ENCODE measurements around the gene NPTX1. TPM values are rescaled to one million over a fixed set of nuclear protein-coding genes. Genes with fewer than 3 reads are reported as not detected.

Gene NPTX1
- total RNA-seq, 2 experiments from 2014 or later: 1.2 to 1.4 TPM

- ChIA-PET CTCF (no interaction called here), POLR2A (no interaction called here)
- H3K27me3 Mint-ChIP-seq: peaks cover 6% of the 10 kb centered on the region
- H3K36me3 Mint-ChIP-seq: no peaks in the 10 kb centered on the region
- no peak overlapping the region for H3K4me3 Mint-ChIP-seq
- H3K9me3 Mint-ChIP-seq: no peaks in the 10 kb centered on the region
- no peak overlapping the region for H3K27ac Mint-ChIP-seq
- H3K4me1 Mint-ChIP-seq (ENCODE audit: low read depth): no peaks in the 10 kb centered on the region
- no peak for DNase-seq
- intact Hi-C loops (cut with micrococcal nuclease): no loop called here
These were observed 32.9 kb downstream of the NPTX1 start for GRCh38 chr17:80443498-80443897.

- Mint-ChIP-seq H3K9me3 (no peaks in the 10 kb centered on the region), H3K4me1 (ENCODE audit: low read depth) (no peaks in the 10 kb centered on the region), H3K36me3 (no peaks in the 10 kb centered on the region), H3K27me3 (peaks cover 6% of the 10 kb centered on the region), H3K4me3 (no peak overlapping the region), H3K27ac (no peak overlapping the region)
- no peak for DNase-seq
- ChIA-PET CTCF (interaction anchor here (1.0 kb wide), 1 partner anchor 133 kb away, joined by 3 read pairs; no protein-coding TSS in a partner anchor), POLR2A (no interaction called here)
- intact Hi-C loops (cut with micrococcal nuclease): no loop called here
These were observed 33.6 kb downstream of the NPTX1 start for GRCh38 chr17:80442764-80443163.

- Mint-ChIP-seq H3K9me3 (no peaks in the 10 kb centered on the region), H3K4me1 (ENCODE audit: low read depth) (no peaks in the 10 kb centered on the region), H3K27me3 (peaks cover 6% of the 10 kb centered on the region), H3K36me3 (no peaks in the 10 kb centered on the region), H3K4me3 (no peak overlapping the region), H3K27ac (no peak overlapping the region)
- DNase-seq: no peak
- ChIA-PET CTCF (interaction anchor here (1.0 kb wide), 1 partner anchor 133 kb away, joined by 3 read pairs; no protein-coding TSS in a partner anchor), POLR2A (no interaction called here)
- intact Hi-C loops (cut with micrococcal nuclease): no loop called here
These were observed 34.1 kb downstream of the NPTX1 start for GRCh38 chr17:80442323-80442659.

GRCh38 chr17:80441598-80442322 is 34.6 kb downstream of the NPTX1 start:
- no peak for DNase-seq
- Mint-ChIP-seq H3K9me3 (no peaks in the 10 kb centered on the region), H3K4me1 (ENCODE audit: low read depth) (no peaks in the 10 kb centered on the region), H3K27me3 (peaks cover 6% of the 10 kb centered on the region), H3K27ac (no peak overlapping the region), H3K4me3 (no peak overlapping the region), H3K36me3 (no peaks in the 10 kb centered on the region)
- CTCF ChIA-PET: interaction anchor here (0.9 kb wide), 1 partner anchor 14 kb away, joined by 3 read pairs; no protein-coding TSS in a partner anchor
- intact Hi-C loops (cut with micrococcal nuclease): no loop called here
- POLR2A ChIA-PET: no interaction called here

GRCh38 chr17:80441133-80441578 is 35.3 kb downstream of the NPTX1 start:
- Mint-ChIP-seq H3K4me3 (no peak overlapping the region), H3K4me1 (ENCODE audit: low read depth) (no peaks in the 10 kb centered on the region), H3K27ac (no peak overlapping the region), H3K36me3 (no peaks in the 10 kb centered on the region), H3K9me3 (no peaks in the 10 kb centered on the region), H3K27me3 (peaks cover 6% of the 10 kb centered on the region)
- ChIA-PET POLR2A (no interaction called here), CTCF (interaction anchor here (0.9 kb wide), 1 partner anchor 14 kb away, joined by 3 read pairs; no protein-coding TSS in a partner anchor)
- peak; percentile 62 for DNase-seq
- intact Hi-C loops (cut with micrococcal nuclease): no loop called here

- intact Hi-C loops (cut with micrococcal nuclease): no loop called here
- Mint-ChIP-seq H3K27me3 (peaks cover 6% of the 10 kb centered on the region), H3K27ac (no peak overlapping the region), H3K36me3 (no peaks in the 10 kb centered on the region), H3K9me3 (no peaks in the 10 kb centered on the region), H3K4me1 (ENCODE audit: low read depth) (no peaks in the 10 kb centered on the region), H3K4me3 (no peak overlapping the region)
- CTCF ChIA-PET: no interaction called here
- no peak for DNase-seq
- POLR2A ChIA-PET: no interaction called here
These were observed 36.9 kb downstream of the NPTX1 start for GRCh38 chr17:80439499-80439898.

GRCh38 chr17:80438806-80439205 is 37.6 kb downstream of the NPTX1 start:
- Mint-ChIP-seq H3K27ac (no peak overlapping the region), H3K27me3 (peaks cover 6% of the 10 kb centered on the region), H3K9me3 (no peaks in the 10 kb centered on the region), H3K4me3 (no peak overlapping the region), H3K4me1 (ENCODE audit: low read depth) (no peaks in the 10 kb centered on the region), H3K36me3 (no peaks in the 10 kb centered on the region)
- ChIA-PET CTCF (no interaction called here), POLR2A (no interaction called here)
- DNase-seq: no peak
- intact Hi-C loops (cut with micrococcal nuclease): no loop called here

DNA sequence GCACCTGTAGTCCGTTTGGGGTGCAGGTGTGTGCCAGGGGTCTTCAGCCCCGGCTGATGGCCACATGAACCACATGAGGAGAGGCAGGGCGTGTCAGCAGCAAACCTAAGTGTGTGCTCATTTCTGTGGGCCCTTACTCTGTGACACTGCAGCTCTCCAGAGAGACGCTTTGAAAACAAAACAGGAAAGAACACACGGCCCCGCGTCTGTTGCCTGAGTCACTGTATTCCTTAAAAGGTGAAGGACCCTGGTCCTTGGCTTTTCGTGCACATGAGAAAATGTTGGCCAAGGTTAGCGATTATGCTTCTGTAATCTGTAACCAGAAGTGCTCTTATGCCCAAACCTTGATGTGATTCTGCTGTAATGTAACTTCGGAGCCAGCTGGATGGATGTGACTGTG is 38.9 kb downstream of the NPTX1 start:
- Mint-ChIP-seq H3K4me3 (no peak overlapping the region), H3K9me3 (no peaks in the 10 kb centered on the region), H3K27ac (no peak overlapping the region), H3K36me3 (no peaks in the 10 kb centered on the region), H3K4me1 (ENCODE audit: low read depth) (no peaks in the 10 kb centered on the region), H3K27me3 (peaks cover 3% of the 10 kb centered on the region)
- ChIA-PET POLR2A (no interaction called here), CTCF (interaction anchor here (1.3 kb wide), 1 partner anchor 10 kb away, joined by 4 read pairs; no protein-coding TSS in a partner anchor)
- intact Hi-C loops (cut with micrococcal nuclease): no loop called here
- DNase-seq: no peak

GRCh38 chr17:80433916-80434666 is 42.3 kb downstream of the NPTX1 start:
- Mint-ChIP-seq H3K4me3 (no peak overlapping the region), H3K27me3 (no peaks in the 10 kb centered on the region), H3K9me3 (no peaks in the 10 kb centered on the region), H3K36me3 (no peaks in the 10 kb centered on the region), H3K27ac (no peak overlapping the region), H3K4me1 (ENCODE audit: low read depth) (no peaks in the 10 kb centered on the region)
- intact Hi-C loops (cut with micrococcal nuclease): no loop called here
- CTCF ChIA-PET: no interaction called here
- POLR2A ChIA-PET: no interaction called here
- no peak for DNase-seq

DNA sequence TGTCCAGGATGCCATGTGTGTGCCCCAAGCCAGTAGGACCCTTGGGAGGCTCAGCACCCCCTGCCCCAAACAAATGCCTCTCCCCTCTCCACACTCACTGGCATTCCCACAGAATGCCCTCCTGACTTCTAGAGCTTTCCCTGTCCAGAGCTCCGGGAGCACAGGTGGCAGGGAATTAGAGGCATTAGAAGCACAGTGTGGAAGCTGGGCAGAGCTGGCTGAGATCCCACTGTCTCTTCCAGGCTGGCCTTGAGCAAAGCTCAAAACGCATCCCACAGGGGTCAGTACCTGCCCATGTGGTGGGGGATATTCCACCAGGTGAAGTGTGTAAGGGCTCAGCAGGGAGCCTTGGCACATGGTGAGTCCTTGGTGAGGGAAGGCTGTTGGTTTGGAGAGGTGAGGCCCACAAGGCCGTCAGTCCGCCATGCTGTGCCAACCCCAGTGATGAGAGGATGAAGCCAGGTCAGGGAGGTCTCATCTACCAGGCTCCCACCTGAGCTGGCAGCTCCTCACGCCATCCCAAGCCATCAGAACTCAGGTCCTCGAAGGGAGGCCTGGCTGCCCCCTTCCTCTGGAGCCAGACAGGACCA is 43.4 kb downstream of the NPTX1 start:
- H3K27me3 Mint-ChIP-seq: no peaks in the 10 kb centered on the region
- CTCF ChIA-PET: interaction anchor here (1.0 kb wide), 1 partner anchor 493 kb away, joined by 3 read pairs; no protein-coding TSS in a partner anchor

DNA sequence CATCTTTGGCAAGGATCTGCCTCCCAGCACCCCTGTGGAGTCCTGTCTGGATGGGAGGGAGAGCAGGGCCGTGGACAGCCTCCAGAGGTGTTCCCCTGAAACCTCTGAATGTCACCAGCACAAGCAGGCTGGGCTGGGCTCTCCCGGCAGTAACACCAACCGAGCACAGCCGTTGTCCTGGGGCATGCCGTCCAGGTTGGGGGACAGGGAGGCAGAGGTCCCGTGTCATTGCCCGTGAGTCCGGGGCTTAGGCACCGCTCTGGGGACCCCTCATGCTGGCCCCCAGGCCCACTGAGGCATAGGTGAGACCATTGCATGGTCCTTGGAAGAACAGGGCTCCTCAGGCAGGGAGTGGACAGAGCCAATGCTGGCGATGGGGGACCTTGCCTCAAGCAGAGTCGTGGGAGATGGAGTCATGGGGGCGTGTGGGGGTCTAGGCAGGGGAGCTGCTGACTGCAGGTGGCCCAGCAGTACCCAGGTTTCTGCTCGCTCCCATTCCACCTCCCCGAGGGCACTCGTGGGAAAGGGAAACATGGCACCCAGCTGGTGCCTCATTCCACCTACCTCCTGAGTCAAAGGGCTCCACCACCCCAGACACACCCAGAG is 44.0 kb downstream of the NPTX1 start:
- H3K4me3 Mint-ChIP-seq: no peak overlapping the region
- no peaks in the 10 kb centered on the region for H3K9me3 Mint-ChIP-seq
- no peaks in the 10 kb centered on the region for H3K27me3 Mint-ChIP-seq

More for the DNA sequence above, 43.4 kb downstream of the NPTX1 start:
- Mint-ChIP-seq H3K9me3 (no peaks in the 10 kb centered on the region), H3K4me1 (ENCODE audit: low read depth) (no peaks in the 10 kb centered on the region), H3K27ac (no peak overlapping the region), H3K36me3 (no peaks in the 10 kb centered on the region), H3K4me3 (no peak overlapping the region)
- no peak for DNase-seq
- intact Hi-C loops (cut with micrococcal nuclease): no loop called here
- POLR2A ChIA-PET: no interaction called here

More for the DNA sequence above, 44.0 kb downstream of the NPTX1 start:
- ChIA-PET CTCF (interaction anchor here (1.0 kb wide), 1 partner anchor 494 kb away, joined by 3 read pairs; no protein-coding TSS in a partner anchor), POLR2A (no interaction called here)
- no peak overlapping the region for H3K27ac Mint-ChIP-seq
- no peaks in the 10 kb centered on the region for H3K36me3 Mint-ChIP-seq
- no peak for DNase-seq
- H3K4me1 Mint-ChIP-seq (ENCODE audit: low read depth): no peaks in the 10 kb centered on the region
- intact Hi-C loops (cut with micrococcal nuclease): no loop called here
